Endothelial cell (in vitro differentiated cells): ENCODE results near the gene SLC29A3. TPM values are rescaled to one million over a fixed set of nuclear protein-coding genes. Genes with fewer than 3 reads are reported as not detected.

Source experiments
- DNase-seq: peaks from one replicate; pipeline ENCODE4 v3.0.0; 2021; ENCODE audit warnings: low spot score
- H3K27ac Mint-ChIP-seq: one replicate; pipeline ENCODE4 v1.8.0; 2021; ENCODE audit warnings: mixed read lengths, inconsistent platforms; ENCODE audit not compliant: unreplicated experiment
- H3K27me3 Mint-ChIP-seq: one replicate; pipeline ENCODE4 v1.8.0; 2021; ENCODE audit warnings: mild to moderate bottlenecking, moderate library complexity, mixed read lengths, inconsistent platforms; ENCODE audit not compliant: unreplicated experiment
- H3K36me3 Mint-ChIP-seq: one replicate; pipeline ENCODE4 v1.8.0; 2021; ENCODE audit warnings: mild to moderate bottlenecking, low read depth, mixed read lengths, inconsistent platforms; ENCODE audit not compliant: unreplicated experiment
- H3K4me1 Mint-ChIP-seq: one replicate; pipeline ENCODE4 v1.8.0; 2021; ENCODE audit warnings: mild to moderate bottlenecking, mixed read lengths, inconsistent platforms; ENCODE audit not compliant: unreplicated experiment
- H3K4me3 Mint-ChIP-seq: one replicate; pipeline ENCODE4 v1.8.0; 2021; ENCODE audit warnings: mild to moderate bottlenecking, mixed read lengths, inconsistent platforms; ENCODE audit not compliant: unreplicated experiment
- H3K9me3 Mint-ChIP-seq: one replicate; pipeline ENCODE4 v1.8.0; 2021; ENCODE audit warnings: mixed read lengths, inconsistent platforms; ENCODE audit not compliant: unreplicated experiment
- total RNA-seq: library from RNA; stranded (reverse); fragmentation: NEBNext Ultra II Directional; extraction: Animal tissue kit (Norgen Biotek cat#: 25700); gene quantifications from one replicate; pipeline ENCODE4 v1.2.1, GENCODE V29; 2021; ENCODE audit not compliant: unreplicated experiment
- TF ChIP-seq, protein P1 (sequence below): fragments of 200-600 bp; sonication (generic); IDR thresholded peaks from one replicate; pipeline ENCODE4 v1.5.0; 2021; ENCODE audit warnings: antibody characterized with exemption; ENCODE audit not compliant: unreplicated experiment

Gene SLC29A3
- total RNA-seq, 1 donor from 2014 or later = 11.7 TPM

GRCh38 chr10:71388583-71389310 is 69.7 kb downstream of the SLC29A3 start:
- Mint-ChIP-seq H3K9me3 (no peaks in the 10 kb centered on the region), H3K4me3 (no peak overlapping the region), H3K36me3 (no peaks in the 10 kb centered on the region), H3K27ac (no peak overlapping the region), H3K27me3 (peaks cover 4% of the 10 kb centered on the region), H3K4me1 (no peaks in the 10 kb centered on the region)
- no peak for DNase-seq
- TF ChIP-seq, protein P1, sequence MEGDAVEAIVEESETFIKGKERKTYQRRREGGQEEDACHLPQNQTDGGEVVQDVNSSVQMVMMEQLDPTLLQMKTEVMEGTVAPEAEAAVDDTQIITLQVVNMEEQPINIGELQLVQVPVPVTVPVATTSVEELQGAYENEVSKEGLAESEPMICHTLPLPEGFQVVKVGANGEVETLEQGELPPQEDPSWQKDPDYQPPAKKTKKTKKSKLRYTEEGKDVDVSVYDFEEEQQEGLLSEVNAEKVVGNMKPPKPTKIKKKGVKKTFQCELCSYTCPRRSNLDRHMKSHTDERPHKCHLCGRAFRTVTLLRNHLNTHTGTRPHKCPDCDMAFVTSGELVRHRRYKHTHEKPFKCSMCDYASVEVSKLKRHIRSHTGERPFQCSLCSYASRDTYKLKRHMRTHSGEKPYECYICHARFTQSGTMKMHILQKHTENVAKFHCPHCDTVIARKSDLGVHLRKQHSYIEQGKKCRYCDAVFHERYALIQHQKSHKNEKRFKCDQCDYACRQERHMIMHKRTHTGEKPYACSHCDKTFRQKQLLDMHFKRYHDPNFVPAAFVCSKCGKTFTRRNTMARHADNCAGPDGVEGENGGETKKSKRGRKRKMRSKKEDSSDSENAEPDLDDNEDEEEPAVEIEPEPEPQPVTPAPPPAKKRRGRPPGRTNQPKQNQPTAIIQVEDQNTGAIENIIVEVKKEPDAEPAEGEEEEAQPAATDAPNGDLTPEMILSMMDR = no peak

GRCh38 chr10:71389768-71390460 is 70.9 kb downstream of the SLC29A3 start:
- Mint-ChIP-seq H3K27ac (no peak overlapping the region), H3K9me3 (no peaks in the 10 kb centered on the region), H3K36me3 (no peaks in the 10 kb centered on the region), H3K4me3 (no peak overlapping the region), H3K27me3 (peaks cover 7% of the 10 kb centered on the region), H3K4me1 (no peaks in the 10 kb centered on the region)
- TF ChIP-seq, protein P1 = no peak
- DNase-seq = no peak

DNA sequence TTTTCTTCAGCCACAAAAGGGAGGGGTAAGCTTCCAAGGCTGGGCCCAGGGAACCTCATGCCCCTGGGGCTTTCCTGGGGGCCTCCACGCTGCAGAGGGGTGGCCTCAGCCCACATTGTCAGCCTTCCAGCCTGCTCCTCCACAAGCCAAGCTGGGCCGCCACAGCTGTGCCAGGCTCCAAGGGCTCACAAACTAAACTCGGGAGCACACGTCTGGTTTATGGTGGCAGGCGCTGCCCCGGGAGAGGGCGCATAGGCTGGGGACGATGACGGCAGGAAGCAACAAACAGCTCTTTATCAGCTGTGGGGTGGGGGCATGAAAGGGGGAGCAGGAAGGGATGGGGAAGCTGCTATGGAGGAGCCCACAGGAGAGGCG is 71.4 kb downstream of the SLC29A3 start:
- Mint-ChIP-seq H3K27me3 (peaks cover 10% of the 10 kb centered on the region), H3K36me3 (no peaks in the 10 kb centered on the region)
- DNase-seq = no peak

DNA sequence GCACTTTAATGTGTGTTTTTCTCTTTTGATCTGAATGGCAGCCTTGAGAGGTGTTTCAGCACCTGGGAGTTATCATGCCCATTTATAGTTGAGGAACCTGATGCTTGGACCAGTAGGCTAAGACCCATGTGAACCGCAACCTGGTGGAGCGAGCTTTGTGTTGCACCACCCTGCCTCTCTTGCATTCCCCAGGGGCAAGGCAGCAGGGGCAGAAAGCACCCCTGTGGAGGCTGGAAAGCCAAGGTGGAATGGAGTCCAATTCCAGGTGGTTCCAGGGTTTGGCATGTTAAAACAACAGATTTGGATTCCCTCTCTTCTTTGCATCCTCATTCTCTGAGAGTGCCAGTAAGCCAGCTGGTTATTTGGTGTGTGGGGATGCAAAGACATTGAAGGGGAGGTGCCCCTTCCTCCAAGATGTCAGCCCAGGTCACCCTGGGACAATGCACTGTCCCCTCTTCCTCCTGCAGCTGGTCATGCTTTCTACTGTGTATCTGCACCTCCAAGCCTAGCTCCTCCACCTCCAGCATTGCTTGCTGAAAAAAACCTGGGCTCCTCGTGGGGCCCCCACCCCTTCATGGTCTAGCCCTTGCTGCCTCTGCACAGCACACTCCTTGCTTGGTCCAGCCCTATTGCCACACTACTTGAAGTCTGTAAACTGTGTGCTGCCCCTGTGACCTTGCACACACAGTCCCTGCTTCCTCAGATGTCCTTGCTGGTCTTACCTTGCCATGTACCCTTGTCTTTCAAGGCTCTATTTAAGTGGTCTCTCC is 72.0 kb downstream of the SLC29A3 start:
- Mint-ChIP-seq H3K9me3 (no peaks in the 10 kb centered on the region), H3K4me3 (no peak overlapping the region), H3K27ac (no peak overlapping the region), H3K4me1 (no peaks in the 10 kb centered on the region), H3K27me3 (peaks cover 11% of the 10 kb centered on the region), H3K36me3 (no peaks in the 10 kb centered on the region)
- DNase-seq = no peak
- TF ChIP-seq, protein P1 = no peak

More for the DNA sequence above, 71.4 kb downstream of the SLC29A3 start:
- Mint-ChIP-seq H3K9me3 (no peaks in the 10 kb centered on the region), H3K4me3 (no peak overlapping the region), H3K27ac (no peak overlapping the region), H3K4me1 (no peaks in the 10 kb centered on the region)
- TF ChIP-seq, protein P1 = no peak
